C4-2B (cell line): ENCODE data around the gene CHST14.
A peak's percentile ranks its signal among the peaks of the same experiment; 100 is the strongest.

Experiments
- H3K27ac ChIP-seq: fragments of 450-650 bp; 2 replicates; pipeline ENCODE4 v1.5.1; 2017
- CTCF ChIP-seq: fragments of 450-650 bp; conservative IDR thresholded peaks from 2 replicates; pipeline ENCODE4 v1.5.1; 2017; ENCODE audit warnings: mild to moderate bottlenecking
- ZFX ChIP-seq: fragments of 450-650 bp; IDR thresholded peaks from 2 replicates; pipeline ENCODE4 v1.6.1; 2017

CHST14 gene

GRCh38 chr15:40511093-40511471 lies 40.3 kb downstream of the CHST14 start:
- TF ChIP-seq ZFX (no peak), CTCF (no peak)
- peak overlapping the region; percentile 71 for H3K27ac ChIP-seq

- no peak for TF ChIP-seq CTCF
- TF ChIP-seq ZFX = peak; percentile 83
- peak overlapping the region; percentile 71 for H3K27ac ChIP-seq
Measured at GRCh38 chr15:40511472-40512133, 40.8 kb downstream of the CHST14 start.

- TF ChIP-seq CTCF (no peak), ZFX (no peak)
- H3K27ac ChIP-seq = peak overlapping the region; percentile 71
Measured at GRCh38 chr15:40512440-40512839, 41.7 kb downstream of the CHST14 start.

- TF ChIP-seq ZFX (no peak), CTCF (no peak)
- H3K27ac ChIP-seq = no peak overlapping the region
Measured at GRCh38 chr15:40513609-40514008, 42.8 kb downstream of the CHST14 start.

- no peak overlapping the region for H3K27ac ChIP-seq
- TF ChIP-seq ZFX = no peak
- no peak for TF ChIP-seq CTCF
Measured at GRCh38 chr15:40516322-40516721, 45.5 kb downstream of the CHST14 start.
